GM12864 (cell line): Measurements from ENCODE around the gene CKAP5.
"Not testable (repeated sequence)": the region's sequence is repeated elsewhere in the genome, so short reads cannot be mapped to it uniquely, and the experiment has no call there.

Experiments
- DNase-seq: peaks from one replicate; pipeline ENCODE4 v3.0.0-alpha.2; 2011; ENCODE audit warnings: low read depth
- H3K4me3 ChIP-seq: 2 replicates; pipeline ENCODE4 v1.5.1; 2011; ENCODE audit warnings: mild to moderate bottlenecking, low read depth, low read length, control low read depth
- CTCF ChIP-seq: IDR thresholded peaks from 2 replicates; pipeline ENCODE4 v1.5.1; 2011; ENCODE audit warnings: low read depth, mild to moderate bottlenecking, moderate library complexity, low read length, control low read depth, inconsistent platforms; ENCODE audit errors: missing control alignments

CKAP5 gene

GRCh38 chr11:46723359-46723680 is 122.8 kb downstream of the CKAP5 start:
- no peak for DNase-seq
- TF ChIP-seq CTCF = no peak
- no peak overlapping the region for H3K4me3 ChIP-seq

GRCh38 chr11:46722566-46723358 is 123.3 kb downstream of the CKAP5 start:
- DNase-seq = no peak
- H3K4me3 ChIP-seq = no peak overlapping the region
- no peak for TF ChIP-seq CTCF

GRCh38 chr11:46721286-46721685 is 124.8 kb downstream of the CKAP5 start:
- no peak for TF ChIP-seq CTCF
- no peak for DNase-seq
- H3K4me3 ChIP-seq = no peak overlapping the region

GRCh38 chr11:46719543-46720218 is 126.4 kb downstream of the CKAP5 start:
- DNase-seq = no peak
- no peak overlapping the region for H3K4me3 ChIP-seq
- no peak for TF ChIP-seq CTCF

GRCh38 chr11:46719048-46719542 is 127.0 kb downstream of the CKAP5 start, which contains the start of gene F2:
Gene F2 (plus strand): TSS chr11:46719213. CDS start chr11:46719236, 23 bp downstream.
- TF ChIP-seq CTCF = no peak
- H3K4me3 ChIP-seq = no peak within 1 kb of the TSS
- no peak for DNase-seq

GRCh38 chr11:46718155-46719019 is 127.7 kb downstream of the CKAP5 start:
- no peak for TF ChIP-seq CTCF
- H3K4me3 ChIP-seq = no peak overlapping the region
- DNase-seq = no peak

- DNase-seq, H3K4me3 ChIP-seq: not testable (repeated sequence)
Observed at GRCh38 chr11:46717825-46718154, 128.3 kb downstream of the CKAP5 start.
